Thoracic aorta (tissue), 2 donors: ENCODE results near the gene MS4A10. TPM values are rescaled to one million over a fixed set of nuclear protein-coding genes. Genes with fewer than 3 reads are reported as not detected.

Source experiments
- ATAC-seq: fragments of 150-250 bp; one replicate; pipeline ENCODE4 v1.8.0; 2017; ENCODE audit warnings: low read depth; ENCODE audit not compliant: insufficient number of reproducible peaks, low FRiP score
- DNase-seq: peaks from one replicate; pipeline ENCODE4 v3.0.0-alpha.2; 2020; ENCODE audit warnings: low spot score
- H3K27ac ChIP-seq, 2 donors: fragments of 200-600 bp; sonication (generic); 1 replicate in 1 of 2; 2 replicates in 1 of 2; pipeline ENCODE4 v1.5.1; 2016; ENCODE audit warnings: mild to moderate bottlenecking in 2 of 2, moderate library complexity in 2 of 2
- H3K27me3 ChIP-seq: fragments of 200-600 bp; sonication (generic); replicated peaks from 2 replicates; pipeline ENCODE4 v1.6.0; 2016; ENCODE audit warnings: mild to moderate bottlenecking; ENCODE audit not compliant: insufficient read depth
- H3K36me3 ChIP-seq: fragments of 200-600 bp; sonication (generic); one replicate; pipeline ENCODE4 v1.5.1; 2016
- H3K4me1 ChIP-seq, 2 donors: fragments of 200-600 bp; sonication (generic); 1 replicate in 1 of 2; 2 replicates in 1 of 2; pipeline versions ENCODE4 v1.5.1 to v1.6.0; 2016; ENCODE audit warnings: low read depth in 2 of 2, mild to moderate bottlenecking in 1 of 2; ENCODE audit not compliant: control insufficient read depth in 1 of 2
- H3K4me3 ChIP-seq: fragments of 200-600 bp; sonication (generic); 2 replicates; pipeline ENCODE4 v1.5.1; 2016; ENCODE audit warnings: mild to moderate bottlenecking
- H3K9me3 ChIP-seq: fragments of 200-600 bp; sonication (generic); 2 replicates; pipeline ENCODE4 v1.5.1; 2016
- total RNA-seq, 2 donors: library from RNA; depleted of rRNA; stranded (reverse); fragments of >200 nt; gene quantifications; one replicate each; pipeline versions ENCODE4 v1.1.0 to v1.2.3, GENCODE V29; 2016
- TF ChIP-seq, protein P1 (sequence below): fragments of 200-600 bp; sonication (generic); IDR thresholded peaks from one replicate; pipeline ENCODE4 v1.5.1; 2019; ENCODE audit warnings: antibody characterized with exemption

MS4A10 gene
- total RNA-seq, 2 donors from 2014 or later: not detected

DNA sequence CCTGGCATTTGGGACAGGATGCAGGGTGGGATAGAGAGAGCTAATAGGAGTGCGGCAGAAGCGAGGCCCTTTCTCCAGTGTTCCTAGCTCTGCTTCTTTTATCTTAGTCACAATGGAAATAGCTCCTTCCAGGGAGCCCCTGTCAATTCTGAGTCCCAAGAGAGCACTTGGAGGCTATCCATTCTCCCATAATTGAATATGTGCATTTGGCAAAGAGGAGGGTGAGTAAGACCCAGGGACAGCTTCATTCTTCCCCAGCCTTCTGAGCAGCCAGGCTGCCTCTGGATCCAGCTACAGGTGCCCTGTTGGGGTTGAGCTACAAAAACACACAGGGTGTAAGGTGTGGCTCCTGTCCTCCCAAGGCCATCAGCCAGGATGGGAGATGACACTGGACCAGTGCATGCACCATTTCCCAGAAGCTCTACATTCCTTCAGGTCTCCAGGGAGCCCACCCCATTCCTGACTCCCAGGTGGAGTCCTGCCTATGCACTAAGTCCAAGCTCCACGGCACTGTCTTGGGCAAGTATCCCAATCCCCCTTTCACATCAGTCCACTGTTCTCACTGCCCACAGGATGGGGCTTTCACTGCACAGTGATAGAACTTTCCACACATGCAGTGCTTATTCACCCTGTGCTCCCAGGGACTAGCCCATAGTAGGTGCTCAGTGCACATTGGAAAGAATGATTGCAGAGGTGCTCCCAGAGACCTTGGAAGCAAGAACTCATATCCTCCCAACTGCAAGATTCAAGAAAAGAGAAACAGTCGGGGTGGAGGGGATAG is 6.2 kb downstream of the MS4A10 start:
- TF ChIP-seq, protein P1, sequence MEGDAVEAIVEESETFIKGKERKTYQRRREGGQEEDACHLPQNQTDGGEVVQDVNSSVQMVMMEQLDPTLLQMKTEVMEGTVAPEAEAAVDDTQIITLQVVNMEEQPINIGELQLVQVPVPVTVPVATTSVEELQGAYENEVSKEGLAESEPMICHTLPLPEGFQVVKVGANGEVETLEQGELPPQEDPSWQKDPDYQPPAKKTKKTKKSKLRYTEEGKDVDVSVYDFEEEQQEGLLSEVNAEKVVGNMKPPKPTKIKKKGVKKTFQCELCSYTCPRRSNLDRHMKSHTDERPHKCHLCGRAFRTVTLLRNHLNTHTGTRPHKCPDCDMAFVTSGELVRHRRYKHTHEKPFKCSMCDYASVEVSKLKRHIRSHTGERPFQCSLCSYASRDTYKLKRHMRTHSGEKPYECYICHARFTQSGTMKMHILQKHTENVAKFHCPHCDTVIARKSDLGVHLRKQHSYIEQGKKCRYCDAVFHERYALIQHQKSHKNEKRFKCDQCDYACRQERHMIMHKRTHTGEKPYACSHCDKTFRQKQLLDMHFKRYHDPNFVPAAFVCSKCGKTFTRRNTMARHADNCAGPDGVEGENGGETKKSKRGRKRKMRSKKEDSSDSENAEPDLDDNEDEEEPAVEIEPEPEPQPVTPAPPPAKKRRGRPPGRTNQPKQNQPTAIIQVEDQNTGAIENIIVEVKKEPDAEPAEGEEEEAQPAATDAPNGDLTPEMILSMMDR: no peak
- Histone ChIP-seq H3K36me3 (no peaks in the 10 kb centered on the region), H3K27me3 (no peaks in the 10 kb centered on the region), H3K27ac (no peak overlapping the region), H3K4me1 (peaks cover 2 to 13% of the 10 kb centered on the region in 2 donors), H3K4me3 (no peak overlapping the region), H3K9me3 (no peaks in the 10 kb centered on the region)
- DNase-seq (no peak), ATAC-seq (no peak)

GRCh38 chr11:60792521-60792920 is 7.4 kb downstream of the MS4A10 start:
- H3K36me3 ChIP-seq: no peaks in the 10 kb centered on the region
- DNase-seq (no peak), ATAC-seq (no peak)
- peaks cover 0 to 1% of the 10 kb centered on the region in 2 donors for H3K4me1 ChIP-seq
- H3K27me3 ChIP-seq: no peaks in the 10 kb centered on the region
- H3K4me3 ChIP-seq: no peak overlapping the region
- TF ChIP-seq, protein P1: no peak
- H3K9me3 ChIP-seq: no peaks in the 10 kb centered on the region
- no peak overlapping the region for H3K27ac ChIP-seq

DNA sequence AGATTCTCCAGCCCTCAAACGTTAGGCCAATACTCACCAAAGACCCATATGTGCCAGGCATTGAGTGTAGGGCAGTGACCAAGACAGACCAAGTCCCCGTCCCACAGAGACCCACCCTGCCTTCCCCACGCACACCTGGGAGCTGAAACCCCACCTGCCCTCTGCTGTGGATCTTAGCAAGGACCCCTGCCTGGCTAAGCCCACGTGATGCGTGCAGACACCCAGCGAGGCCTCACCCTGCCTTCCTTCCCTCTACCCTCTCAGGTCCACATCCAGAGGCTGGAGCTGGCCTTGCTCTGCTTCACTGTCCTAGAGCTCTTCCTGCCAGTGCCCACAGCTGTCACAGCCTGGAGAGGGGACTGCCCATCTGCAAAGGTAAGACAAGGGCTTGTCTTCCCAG is 10.2 kb downstream of the MS4A10 start:
- ATAC-seq (no peak), DNase-seq (no peak)
- H3K27ac ChIP-seq: no peak overlapping the region
- no peak overlapping the region for H3K4me3 ChIP-seq
- H3K9me3 ChIP-seq: no peaks in the 10 kb centered on the region
- H3K36me3 ChIP-seq: no peaks in the 10 kb centered on the region
- no peaks in the 10 kb centered on the region for H3K27me3 ChIP-seq
- no peaks in the 10 kb centered on the region for H3K4me1 ChIP-seq
- TF ChIP-seq, protein P1: no peak

GRCh38 chr11:60797846-60798630 is 12.9 kb downstream of the MS4A10 start:
- Histone ChIP-seq H3K36me3 (no peaks in the 10 kb centered on the region), H3K27me3 (no peaks in the 10 kb centered on the region), H3K27ac (no peak overlapping the region), H3K4me1 (no peaks in the 10 kb centered on the region), H3K9me3 (no peaks in the 10 kb centered on the region), H3K4me3 (no peak overlapping the region)
- TF ChIP-seq, protein P1: no peak
- DNase-seq (no peak), ATAC-seq (no peak)

- TF ChIP-seq, protein P1: no peak
- Histone ChIP-seq H3K4me3 (no peak overlapping the region), H3K27me3 (no peaks in the 10 kb centered on the region), H3K4me1 (no peaks in the 10 kb centered on the region), H3K9me3 (no peaks in the 10 kb centered on the region), H3K36me3 (no peaks in the 10 kb centered on the region), H3K27ac (no peak overlapping the region)
- DNase-seq (no peak), ATAC-seq (no peak)
These were observed 13.5 kb downstream of the MS4A10 start for GRCh38 chr11:60798631-60799030.
